SKM-1 (cell line): ENCODE results near the gene IGFLR1.
"Not testable (repeated sequence)": the region's sequence is repeated elsewhere in the genome, so short reads cannot be mapped to it uniquely, and the experiment has no call there.

Experiments used
- DNase-seq: peaks from one replicate; lab custom pipeline; 2025; ENCODE audit not compliant: unreplicated experiment; lab: John Stamatoyannopoulos, UW

IGFLR1 gene

GRCh38 chr19:35710784-35711723 lies 31.2 kb downstream of the IGFLR1 start:
- DNase-seq, result no peak

- DNase-seq, result no peak
Observed at GRCh38 chr19:35708391-35708790, 33.9 kb downstream of the IGFLR1 start.

GRCh38 chr19:35704218-35704617 lies 38.0 kb downstream of the IGFLR1 start, which contains the start of gene ZBTB32:
TSS of gene ZBTB32 (plus strand) at chr19:35704558. CDS start at chr19:35714627, 10,069 bp downstream.
- no peak for DNase-seq

- DNase-seq, result no peak
Observed at GRCh38 chr19:35703343-35703742, 38.9 kb downstream of the IGFLR1 start.

GRCh38 chr19:35702223-35703012 lies 39.8 kb downstream of the IGFLR1 start:
- peak; percentile 88 for DNase-seq

GRCh38 chr19:35696835-35697234 lies 45.4 kb downstream of the IGFLR1 start:
- no peak for DNase-seq

- no peak for DNase-seq
Observed at GRCh38 chr19:35695895-35696422, 46.3 kb downstream of the IGFLR1 start.

- DNase-seq, result peak; percentile 75
Observed at GRCh38 chr19:35693835-35694599, 48.2 kb downstream of the IGFLR1 start.

- DNase-seq, result no peak
Observed at GRCh38 chr19:35693422-35693821, 48.8 kb downstream of the IGFLR1 start.

- no peak for DNase-seq
Observed at GRCh38 chr19:35692010-35692409, 50.2 kb downstream of the IGFLR1 start.

- DNase-seq, result not testable (repeated sequence)
Observed at GRCh38 chr19:35691106-35691505, 51.1 kb downstream of the IGFLR1 start.

GRCh38 chr19:35689836-35690235 lies 52.4 kb downstream of the IGFLR1 start:
- DNase-seq, result no peak
